Calu3 (cell line): ENCODE data around the gene LMO2. TPM values are rescaled to one million over a fixed set of nuclear protein-coding genes. Genes with fewer than 3 reads are reported as not detected.

Experiments used
- BruUV-seq: library from RNA; stranded (reverse); fragments of 400-500 nt; replicated peaks from 2 replicates; lab custom pipeline; 2021; lab: Mats Ljungman, UMichigan
- CTCF ChIA-PET: fragments of 300-600 bp; sonication (Branson Sonifier 250); formaldehyde crosslinking; loops from one replicate; lab custom pipeline; 2022; ENCODE audit warnings: antibody characterized with exemption; lab: Charles Lee
- DNase-seq: peaks from one replicate; pipeline ENCODE4 v3.0.0; 2022
- H3K27ac Mint-ChIP-seq: one replicate; pipeline ENCODE4 v1.8.0; 2022; ENCODE audit warnings: mixed read lengths; ENCODE audit not compliant: unreplicated experiment
- H3K27me3 Mint-ChIP-seq: one replicate; pipeline ENCODE4 v1.8.0; 2022; ENCODE audit warnings: mixed read lengths; ENCODE audit not compliant: unreplicated experiment
- H3K36me3 Mint-ChIP-seq: one replicate; pipeline ENCODE4 v1.8.0; 2022; ENCODE audit warnings: mild to moderate bottlenecking, moderate library complexity, mixed read lengths; ENCODE audit not compliant: insufficient read depth, unreplicated experiment
- H3K4me1 Mint-ChIP-seq: one replicate; pipeline ENCODE4 v1.8.0; 2022; ENCODE audit warnings: mild to moderate bottlenecking, low read depth, mixed read lengths; ENCODE audit not compliant: unreplicated experiment
- H3K4me3 Mint-ChIP-seq: one replicate; pipeline ENCODE4 v1.8.0; 2022; ENCODE audit warnings: mild to moderate bottlenecking, low read depth, moderate library complexity, mixed read lengths; ENCODE audit not compliant: unreplicated experiment
- H3K9me3 Mint-ChIP-seq: one replicate; pipeline ENCODE4 v1.8.0; 2022; ENCODE audit warnings: low read depth, mixed read lengths; ENCODE audit not compliant: unreplicated experiment
- intact Hi-C: fragments of 100-400 bp; cut with micrococcal nuclease; formaldehyde crosslinking; loops from one replicate; pipeline ENCODE4 v1.10.0; 2022; ENCODE audit not compliant: unreplicated experiment
- total RNA-seq: library from RNA; stranded (reverse); gene quantifications from 2 replicates; pipeline ENCODE4 v1.2.3, GENCODE V29; 2022
- TF ChIP-seq, protein P1 (sequence below): fragments of 200-600 bp; IDR thresholded peaks from one replicate; pipeline ENCODE4 v1.8.0; 2022; ENCODE audit warnings: antibody characterized with exemption; ENCODE audit not compliant: unreplicated experiment

LMO2 gene
- total RNA-seq, 1 experiment from 2014 or later: 0.38 TPM

DNA sequence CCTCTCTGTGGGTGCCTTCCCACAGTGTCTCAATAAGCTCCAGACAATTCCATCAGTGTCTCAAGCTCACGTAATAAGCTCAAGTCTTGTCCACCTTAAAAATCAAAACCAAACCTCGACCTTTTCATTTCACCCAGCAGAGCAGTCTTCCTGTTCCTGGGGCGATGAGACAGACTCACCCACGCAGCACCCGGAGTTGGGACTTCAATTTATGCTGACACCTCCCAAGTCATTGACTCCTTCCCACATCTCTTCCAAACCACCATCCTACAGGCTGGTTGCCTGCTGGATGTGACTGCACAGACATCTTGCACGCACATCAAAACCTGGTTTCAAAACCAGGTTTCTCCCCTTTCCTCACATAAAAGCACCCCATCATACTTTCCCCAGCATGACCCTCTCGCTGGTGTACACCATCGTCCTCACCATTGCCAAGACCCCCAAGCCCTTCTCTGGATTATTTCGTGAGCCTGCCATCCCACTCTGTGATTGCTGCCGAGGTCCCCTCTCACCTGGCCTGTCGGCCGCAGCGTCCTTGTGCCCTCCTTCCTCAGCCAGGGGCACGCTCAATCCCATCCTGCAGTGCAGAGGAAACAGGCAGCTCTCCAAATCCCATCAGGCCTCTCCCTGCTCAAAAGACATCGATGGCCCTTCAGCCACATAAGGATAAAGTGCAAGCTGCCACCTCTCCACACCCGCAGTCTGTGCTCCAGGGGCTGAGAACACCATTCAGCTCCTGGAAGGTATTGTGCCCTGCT, 72.4 kb downstream of the LMO2 start:
- H3K9me3 Mint-ChIP-seq: no peaks in the 10 kb centered on the region
- DNase-seq: no peak
- no peak overlapping the region for H3K27ac Mint-ChIP-seq
- no peaks in the 10 kb centered on the region for H3K27me3 Mint-ChIP-seq
- intact Hi-C loops: no loop called here
- CTCF ChIA-PET: interaction anchor here (0.6 kb wide), 2 partner anchors 151 to 170 kb away, joined by 3 read pairs; no protein-coding TSS in a partner anchor
- H3K36me3 Mint-ChIP-seq: no peaks in the 10 kb centered on the region
- no TSS peak for BruUV-seq
- TF ChIP-seq, protein P1, sequence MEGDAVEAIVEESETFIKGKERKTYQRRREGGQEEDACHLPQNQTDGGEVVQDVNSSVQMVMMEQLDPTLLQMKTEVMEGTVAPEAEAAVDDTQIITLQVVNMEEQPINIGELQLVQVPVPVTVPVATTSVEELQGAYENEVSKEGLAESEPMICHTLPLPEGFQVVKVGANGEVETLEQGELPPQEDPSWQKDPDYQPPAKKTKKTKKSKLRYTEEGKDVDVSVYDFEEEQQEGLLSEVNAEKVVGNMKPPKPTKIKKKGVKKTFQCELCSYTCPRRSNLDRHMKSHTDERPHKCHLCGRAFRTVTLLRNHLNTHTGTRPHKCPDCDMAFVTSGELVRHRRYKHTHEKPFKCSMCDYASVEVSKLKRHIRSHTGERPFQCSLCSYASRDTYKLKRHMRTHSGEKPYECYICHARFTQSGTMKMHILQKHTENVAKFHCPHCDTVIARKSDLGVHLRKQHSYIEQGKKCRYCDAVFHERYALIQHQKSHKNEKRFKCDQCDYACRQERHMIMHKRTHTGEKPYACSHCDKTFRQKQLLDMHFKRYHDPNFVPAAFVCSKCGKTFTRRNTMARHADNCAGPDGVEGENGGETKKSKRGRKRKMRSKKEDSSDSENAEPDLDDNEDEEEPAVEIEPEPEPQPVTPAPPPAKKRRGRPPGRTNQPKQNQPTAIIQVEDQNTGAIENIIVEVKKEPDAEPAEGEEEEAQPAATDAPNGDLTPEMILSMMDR: no peak
- H3K4me1 Mint-ChIP-seq: no peaks in the 10 kb centered on the region
- no peak overlapping the region for H3K4me3 Mint-ChIP-seq

Other genes starting within 250 kb of the LMO2 start
- gene C11orf91, start 191.2 kb downstream of the LMO2 start, total RNA-seq: 5.8 and 7.6 TPM in 2 replicates
- 1,185 and 1,281 TPM in 2 replicates for gene CD59, start 155.7 kb downstream of the LMO2 start, total RNA-seq
- gene FBXO3, start 117.6 kb downstream of the LMO2 start, total RNA-seq: 24.3 and 27.8 TPM in 2 replicates
- 268 and 273 TPM in 2 replicates for gene CAPRIN1, start 159.7 kb upstream of the LMO2 start, total RNA-seq
- gene NAT10, start 213.6 kb upstream of the LMO2 start, total RNA-seq: 74.7 and 80.1 TPM in 2 replicates